Common myeloid progenitor, CD34-positive (primary cell): Measurements from ENCODE around the gene ZNF687.

Experiments
- CTCF ChIA-PET: fragments of 350-600 bp; sonication (Branson Sonifier 250); formaldehyde crosslinking; loops from one replicate; lab custom pipeline; 2021; ENCODE audit warnings: antibody characterized with exemption; lab: Charles Lee
- POLR2A ChIA-PET: fragments of 350-600 bp; sonication (Branson Sonifier 250); formaldehyde crosslinking; loops from one replicate; lab custom pipeline; 2021; ENCODE audit warnings: antibody characterized with exemption; lab: Charles Lee
- DNase-seq, 3 donors: peaks; one replicate each; pipeline versions ENCODE4 v3.0.0 to v3.0.0-alpha.2; 2013
- H3K27ac ChIP-seq, 2 experiments: 1 replicate in 1 of 2; 2 replicates in 1 of 2; pipeline ENCODE4 v1.7.0; 2013; ENCODE audit warnings: inconsistent platforms in 2 of 2, low read length in 2 of 2, mild to moderate bottlenecking in 2 of 2, low read depth in 1 of 2, moderate library complexity in 1 of 2; ENCODE audit not compliant: severe bottlenecking in 2 of 2, insufficient read depth in 1 of 2, poor library complexity in 1 of 2
- H3K27me3 ChIP-seq, 5 experiments: replicated peaks in 2 of 5; 1 replicate in 3 of 5; 2 replicates in 2 of 5; pipeline versions ENCODE4 v1.6.1 to v1.7.0; 2013; ENCODE audit warnings: low read length in 4 of 5, mild to moderate bottlenecking in 2 of 5, moderate library complexity in 2 of 5, inconsistent platforms in 1 of 5; ENCODE audit not compliant: insufficient read depth in 5 of 5, control insufficient read depth in 4 of 5
- H3K36me3 ChIP-seq, 4 experiments: 1 replicate in 2 of 4; 2 replicates in 2 of 4; pipeline versions ENCODE4 v1.6.1 to v1.7.0; 2013; ENCODE audit warnings: low read length in 3 of 4, control low read depth in 1 of 4, mild to moderate bottlenecking in 1 of 4; ENCODE audit not compliant: control insufficient read depth in 4 of 4, insufficient read depth in 4 of 4
- H3K4me1 ChIP-seq, 4 experiments: 1 replicate in 3 of 4; 2 replicates in 1 of 4; pipeline versions ENCODE4 v1.6.1 to v1.7.1; 2013; ENCODE audit warnings: low read length in 3 of 4, mild to moderate bottlenecking in 3 of 4, control low read depth in 1 of 4, inconsistent platforms in 1 of 4, moderate library complexity in 1 of 4; ENCODE audit not compliant: control insufficient read depth in 4 of 4, insufficient read depth in 4 of 4; ENCODE audit errors: control extremely low read depth in 1 of 4
- H3K4me3 ChIP-seq, 7 experiments: 1 replicate in 4 of 7; 2 replicates in 3 of 7; pipeline versions ENCODE4 v1.5.1 to v1.7.0; 2013; ENCODE audit warnings: mild to moderate bottlenecking in 7 of 7, low read length in 6 of 7, moderate library complexity in 6 of 7, inconsistent platforms in 2 of 7, low read depth in 2 of 7, control low read depth in 1 of 7; ENCODE audit not compliant: insufficient read depth in 4 of 7, control insufficient read depth in 1 of 7; ENCODE audit errors: extremely low read depth in 1 of 7
- H3K9me3 ChIP-seq, 5 experiments: 1 replicate in 4 of 5; 2 replicates in 1 of 5; pipeline versions ENCODE4 v1.6.1 to v1.7.1; 2013; ENCODE audit warnings: low read length in 4 of 5, mild to moderate bottlenecking in 2 of 5, inconsistent platforms in 1 of 5, low read depth in 1 of 5, moderate library complexity in 1 of 5; ENCODE audit not compliant: control insufficient read depth in 4 of 5, insufficient read depth in 2 of 5; ENCODE audit errors: control extremely low read depth in 1 of 5
- WGBS: methylation state at CpG from one replicate; pipeline ENCODE4 v1.1.5; 2013; ENCODE audit not compliant: insufficient coverage; 5-methylcytosine and 5-hydroxymethylcytosine counted together

Gene ZNF687

GRCh38 chr1:151287767-151288500, 5.8 kb downstream of the ZNF687 start:
- ChIA-PET POLR2A (interaction anchor here (0.9 kb wide), 1 partner anchor 10 kb away, joined by 4 read pairs; no protein-coding TSS in a partner anchor), CTCF (no interaction called here)

DNA sequence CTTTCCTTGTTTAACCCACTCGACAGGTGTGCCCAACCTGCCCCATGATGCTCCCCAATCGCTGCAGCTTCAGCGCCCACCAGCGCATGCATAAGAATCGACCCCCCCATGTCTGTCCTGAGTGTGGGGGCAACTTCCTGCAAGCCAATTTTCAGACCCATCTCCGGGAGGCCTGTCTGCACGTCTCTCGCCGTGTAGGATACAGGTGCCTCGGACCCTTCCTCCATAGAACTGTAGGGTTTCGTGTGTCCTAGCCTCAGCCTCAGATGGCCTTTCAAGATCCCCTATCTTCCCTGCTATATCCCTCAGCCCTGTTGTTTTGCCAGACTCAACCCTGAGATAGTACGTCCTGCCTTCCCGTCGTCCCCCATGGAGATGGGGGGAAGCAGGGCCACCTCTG, 6.4 kb downstream of the ZNF687 start:
- WGBS: 97% methylated on average over 14 of the region's 14 CpGs

More at GRCh38 chr1:151287767-151288500, 5.8 kb downstream of the ZNF687 start:
- 98% methylated on average over 22 of the region's 22 CpGs for WGBS
- Histone ChIP-seq H3K36me3 (peaks cover 5 to 72% (median 62%) of the 10 kb centered on the region in 4 experiments), H3K4me3 (no peak overlapping the region), H3K9me3 (no peaks in the 10 kb centered on the region), H3K4me1 (peaks cover 3 to 22% (median 15%) of the 10 kb centered on the region in 4 experiments), H3K27me3 (no peaks in the 10 kb centered on the region), H3K27ac (no peak overlapping the region)
- DNase-seq: no peak

DNA sequence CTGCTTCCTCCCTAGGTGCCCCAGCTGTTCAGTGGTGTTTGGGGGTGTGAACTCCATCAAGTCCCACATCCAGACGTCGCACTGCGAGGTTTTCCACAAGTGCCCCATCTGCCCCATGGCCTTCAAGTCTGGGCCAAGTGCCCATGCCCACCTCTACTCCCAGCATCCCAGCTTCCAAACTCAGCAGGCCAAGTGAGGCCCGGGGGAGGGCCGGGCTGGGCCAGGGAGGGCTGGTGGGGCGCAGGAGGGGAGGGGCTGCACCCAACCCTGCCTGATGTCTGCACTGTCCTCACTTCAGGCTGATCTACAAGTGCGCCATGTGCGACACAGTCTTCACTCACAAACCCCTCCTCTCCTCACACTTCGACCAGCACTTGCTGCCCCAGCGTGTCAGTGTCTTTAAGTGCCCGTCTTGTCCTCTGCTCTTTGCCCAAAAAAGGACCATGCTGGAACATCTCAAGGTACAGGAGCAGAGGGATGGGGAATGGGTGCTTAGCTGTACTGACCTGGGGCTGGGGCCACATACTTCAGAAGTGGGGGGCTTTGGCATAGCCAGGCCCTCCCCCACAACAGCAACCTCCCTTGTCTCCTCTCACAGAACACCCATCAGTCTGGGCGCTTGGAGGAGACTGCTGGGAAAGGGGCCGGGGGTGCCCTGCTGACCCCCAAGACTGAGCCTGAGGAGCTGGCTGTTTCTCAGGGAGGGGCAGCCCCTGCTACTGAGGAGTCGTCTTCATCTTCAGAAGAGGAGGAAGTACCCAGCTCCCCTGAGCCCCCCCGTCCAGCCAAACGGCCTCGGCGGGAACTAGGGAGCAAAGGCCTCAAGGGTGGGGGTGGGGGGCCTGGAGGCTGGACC, 7.2 kb downstream of the ZNF687 start:
- Histone ChIP-seq H3K27ac (peak overlapping the region in 1 of 2 experiments; percentile 33), H3K4me3 (no peak overlapping the region), H3K36me3 (peaks cover 6 to 86% (median 74%) of the 10 kb centered on the region in 4 experiments), H3K9me3 (no peaks in the 10 kb centered on the region), H3K4me1 (peaks cover 0 to 8% (median 2%) of the 10 kb centered on the region in 4 experiments), H3K27me3 (no peaks in the 10 kb centered on the region)
- ChIA-PET CTCF (no interaction called here), POLR2A (no interaction called here)
- 64% methylated on average over 9 of the region's 18 CpGs for WGBS
- no peak for DNase-seq

More for the DNA sequence above, 6.4 kb downstream of the ZNF687 start:
- ChIA-PET POLR2A (no interaction called here), CTCF (no interaction called here)
- H3K36me3 ChIP-seq: peaks cover 5 to 78% (median 66%) of the 10 kb centered on the region in 4 experiments
- H3K9me3 ChIP-seq: no peaks in the 10 kb centered on the region
- H3K4me1 ChIP-seq: peaks cover 3 to 16% (median 10%) of the 10 kb centered on the region in 4 experiments
- no peak overlapping the region for H3K27ac ChIP-seq
- H3K27me3 ChIP-seq: no peaks in the 10 kb centered on the region
- H3K4me3 ChIP-seq: no peak overlapping the region
- DNase-seq: no peak

- ChIA-PET POLR2A (no interaction called here), CTCF (no interaction called here)
- Histone ChIP-seq H3K27me3 (no peaks in the 10 kb centered on the region), H3K9me3 (no peaks in the 10 kb centered on the region), H3K36me3 (peaks cover 8 to 94% (median 79%) of the 10 kb centered on the region in 4 experiments), H3K4me1 (peaks cover 0 to 6% (median 0%) of the 10 kb centered on the region in 4 experiments), H3K4me3 (no peak overlapping the region), H3K27ac (no peak overlapping the region)
- 91% methylated on average over 16 of the region's 21 CpGs for WGBS
- no peak for DNase-seq
These were observed 8.1 kb downstream of the ZNF687 start for GRCh38 chr1:151289991-151290708.

GRCh38 chr1:151290709-151291303, 8.7 kb downstream of the ZNF687 start:
- Histone ChIP-seq H3K9me3 (no peaks in the 10 kb centered on the region), H3K4me1 (peaks cover 0 to 6% (median 0%) of the 10 kb centered on the region in 4 experiments), H3K27me3 (no peaks in the 10 kb centered on the region), H3K36me3 (peaks cover 10 to 98% (median 83%) of the 10 kb centered on the region in 4 experiments), H3K4me3 (no peak overlapping the region), H3K27ac (peak overlapping the region in 1 of 2 experiments; percentile 7)
- ChIA-PET POLR2A (no interaction called here), CTCF (no interaction called here)
- no peak for DNase-seq
- WGBS: 92% methylated on average over 10 of the region's 19 CpGs

- Histone ChIP-seq H3K27me3 (no peaks in the 10 kb centered on the region), H3K36me3 (peaks cover 7 to 95% (median 73%) of the 10 kb centered on the region in 4 experiments), H3K4me1 (peaks cover 0 to 6% (median 0%) of the 10 kb centered on the region in 4 experiments), H3K9me3 (no peaks in the 10 kb centered on the region), H3K4me3 (no peak overlapping the region), H3K27ac (peak overlapping the region in 1 of 2 experiments; percentile 43)
- peak; percentile 31 to 80 (median 56) for DNase-seq
- WGBS: 91% methylated on average over 4 of the region's 13 CpGs
- POLR2A ChIA-PET: interaction anchor here (0.6 to 1.1 kb wide), 2 partner anchors 44 to 105 kb away, joined by 3 to 4 read pairs; no protein-coding TSS in a partner anchor
- CTCF ChIA-PET: interaction anchor here (0.6 to 41.8 kb wide), 9 partner anchors 9 to 783 kb away, joined by 3 to 644 read pairs (median 5); partner anchors contain the start of gene PI4KB
These were observed 10.3 kb downstream of the ZNF687 start for GRCh38 chr1:151292207-151293030.
